IPS-11a (cell line): ENCODE results near the gene PDE4B.
"Not testable (repeated sequence)": the region's sequence is repeated elsewhere in the genome, so short reads cannot be mapped to it uniquely, and the experiment has no call there.

Source experiments
- H3K4me3 ChIP-seq: one replicate; pipeline ENCODE4 v1.5.1; 2013; ENCODE audit warnings: low read depth, low read length, control low read depth

The PDE4B gene

GRCh38 chr1:66402194-66402593 lies 609.5 kb downstream of the PDE4B start:
- no peak overlapping the region for H3K4me3 ChIP-seq

DNA sequence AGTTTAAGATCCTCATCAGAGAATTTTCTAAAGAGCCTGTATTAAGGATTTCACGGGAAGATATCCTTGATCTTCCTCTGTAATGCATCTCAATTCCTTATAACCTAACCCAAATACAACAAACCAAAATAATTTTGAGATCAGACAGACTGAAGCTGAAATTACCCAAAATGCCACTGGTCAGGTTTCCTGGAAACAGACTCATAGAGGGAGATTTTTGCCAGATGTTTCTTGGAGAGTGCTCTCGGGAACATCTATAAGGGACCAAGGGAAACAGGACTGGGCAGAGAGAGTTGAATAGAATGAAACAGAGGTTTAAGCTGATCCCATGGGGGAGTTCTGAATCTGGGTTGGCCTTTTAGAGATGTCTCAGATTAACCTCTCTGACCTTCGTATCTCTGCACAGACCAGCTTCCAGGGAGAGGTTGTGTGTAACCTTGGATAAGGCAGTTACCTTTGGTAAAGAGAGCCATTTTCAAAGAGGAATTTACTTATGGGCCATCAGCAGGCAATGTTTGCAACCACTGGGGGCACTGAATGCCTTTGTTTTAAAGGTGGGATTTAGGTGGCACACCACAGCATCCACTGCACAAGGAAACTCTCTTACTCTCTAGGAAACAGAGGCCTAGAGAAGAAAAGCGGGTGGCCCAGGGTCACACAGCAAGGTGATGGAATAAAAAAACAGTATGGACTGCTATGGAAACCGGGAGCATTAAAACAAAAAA lies 610.5 kb downstream of the PDE4B start:
- H3K4me3 ChIP-seq: no peak overlapping the region

- no peak overlapping the region for H3K4me3 ChIP-seq
These were observed 612.4 kb downstream of the PDE4B start for GRCh38 chr1:66405061-66405460.

DNA sequence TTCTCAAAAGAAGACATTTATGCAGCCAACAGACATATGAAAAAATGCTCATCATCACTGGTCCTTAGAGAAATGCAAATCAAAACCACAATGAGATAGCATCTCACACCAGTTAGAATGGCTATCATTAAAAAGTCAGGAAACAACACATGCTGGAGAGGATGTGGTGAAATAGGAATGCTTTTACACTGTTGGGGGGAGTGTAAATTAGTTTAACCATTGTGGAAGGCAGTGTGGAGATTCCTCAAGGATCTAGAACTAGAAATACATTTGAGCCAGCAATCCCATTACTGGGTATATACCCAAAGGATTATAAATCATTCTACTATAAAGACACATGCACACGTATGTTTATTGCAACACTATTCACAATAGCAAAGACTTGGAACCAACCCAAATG lies 618.8 kb downstream of the PDE4B start:
- H3K4me3 ChIP-seq: not testable (repeated sequence)

- H3K4me3 ChIP-seq: no peak overlapping the region
These were observed 620.0 kb downstream of the PDE4B start for GRCh38 chr1:66412704-66413103.

DNA sequence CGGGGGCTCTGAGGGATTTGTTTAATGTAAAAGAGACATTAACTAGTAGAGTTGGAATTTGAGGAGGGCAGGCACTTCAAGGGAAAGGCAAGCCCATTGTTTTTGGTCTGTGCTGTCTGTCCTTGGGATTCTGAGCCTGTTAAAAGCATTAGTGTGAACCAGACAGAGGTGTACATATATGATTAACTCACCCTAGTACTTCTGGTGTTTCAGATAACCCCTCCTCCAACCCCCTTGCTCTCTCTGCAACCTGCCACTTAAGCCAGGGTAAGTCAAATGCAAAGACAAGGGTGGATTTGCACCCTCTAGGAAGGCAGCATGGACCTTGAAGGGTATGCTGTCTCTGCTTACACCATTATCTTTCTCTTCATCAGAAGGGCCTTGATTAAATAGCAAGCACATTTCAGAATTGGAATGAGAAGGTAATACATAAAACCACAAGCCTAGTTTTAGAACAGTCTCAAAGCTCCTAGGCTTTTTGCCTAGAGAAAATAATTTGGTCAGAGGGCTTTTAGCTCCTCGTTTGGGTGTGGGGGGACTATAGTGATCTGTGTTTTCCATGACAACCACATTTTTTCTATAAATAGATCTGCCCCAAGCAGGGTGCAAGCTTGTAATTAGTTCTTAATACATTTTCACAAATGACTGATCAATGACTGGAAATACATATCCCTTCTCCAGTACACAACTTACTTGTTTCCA lies 620.6 kb downstream of the PDE4B start:
- H3K4me3 ChIP-seq: no peak overlapping the region

- H3K4me3 ChIP-seq: no peak overlapping the region
These were observed 621.1 kb downstream of the PDE4B start for GRCh38 chr1:66413838-66414175.

DNA sequence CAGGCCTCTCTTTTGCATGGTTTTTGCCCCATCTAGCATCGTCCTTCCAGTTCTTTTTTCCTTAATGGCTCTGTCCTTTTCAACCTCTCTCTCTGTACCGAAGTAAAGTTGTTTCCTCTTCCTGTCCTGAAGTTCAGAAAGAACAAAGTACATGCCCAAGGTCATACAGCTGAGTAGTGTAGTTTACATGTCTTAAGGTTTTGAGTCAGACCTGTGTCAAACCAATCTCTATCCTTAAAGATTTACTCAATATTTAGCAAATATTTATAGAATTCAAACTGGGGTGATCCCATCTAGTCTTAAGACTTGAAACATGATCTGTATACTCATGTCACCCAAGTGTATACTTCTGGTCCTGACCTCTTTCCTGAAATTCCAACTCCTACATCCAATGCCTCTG lies 622.6 kb downstream of the PDE4B start:
- no peak overlapping the region for H3K4me3 ChIP-seq

DNA sequence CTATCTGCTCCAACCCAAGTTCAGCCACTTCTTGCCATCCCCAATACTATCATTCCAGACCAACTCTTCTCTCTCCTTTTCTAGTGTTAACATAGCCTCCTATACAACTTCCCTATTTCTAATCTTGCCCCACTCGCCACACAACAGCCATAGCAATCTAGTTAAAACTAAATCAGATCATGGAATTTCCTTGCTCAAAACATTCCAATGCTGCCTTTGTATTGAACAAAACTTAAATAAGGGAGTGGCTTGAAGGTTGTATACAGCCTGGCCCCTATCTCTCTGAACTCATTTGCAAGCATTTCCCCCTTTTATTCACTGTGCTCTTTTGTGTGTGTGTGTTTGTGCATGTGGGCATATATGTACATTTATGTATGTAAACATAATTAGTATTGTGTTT lies 623.2 kb downstream of the PDE4B start:
- H3K4me3 ChIP-seq: no peak overlapping the region

DNA sequence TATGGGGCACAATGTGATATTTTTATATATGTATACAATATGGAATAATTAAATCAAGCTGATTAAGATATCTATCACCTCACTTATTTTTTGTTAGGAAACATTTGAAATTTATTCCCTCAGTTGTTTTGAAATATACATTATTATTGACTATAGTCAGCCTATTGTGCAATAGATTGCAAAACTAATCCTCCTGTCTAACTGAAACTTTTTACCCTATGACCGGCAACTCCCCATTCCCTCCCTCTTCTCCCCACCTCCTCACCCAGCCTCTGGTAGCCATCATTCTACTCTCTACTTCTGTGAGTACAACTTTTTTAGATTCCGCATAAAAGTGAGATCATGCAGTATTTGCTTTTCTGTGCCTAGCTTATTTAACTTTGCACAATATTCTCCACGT lies 623.6 kb downstream of the PDE4B start:
- H3K4me3 ChIP-seq: no peak overlapping the region

DNA sequence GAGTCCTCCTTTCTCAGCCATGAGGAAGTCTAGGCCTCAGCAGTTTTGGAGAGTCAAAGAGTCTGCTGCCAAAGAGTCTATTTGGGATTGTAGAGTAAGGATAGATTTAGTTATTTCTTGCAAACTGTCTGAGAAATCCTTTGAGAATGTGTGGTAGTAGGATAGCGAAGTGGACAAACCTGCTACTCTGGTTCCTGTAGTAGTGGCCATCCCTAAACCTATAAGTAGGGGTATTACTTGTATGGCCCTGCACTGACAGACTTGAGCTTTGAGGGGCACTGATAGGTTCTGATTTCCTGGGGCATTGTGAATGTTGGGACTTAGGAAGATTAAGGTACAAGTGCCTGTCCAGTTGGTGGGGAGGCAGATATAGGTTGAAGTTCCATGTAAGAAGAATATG lies 625.3 kb downstream of the PDE4B start:
- H3K4me3 ChIP-seq: no peak overlapping the region

GRCh38 chr1:66420171-66420570 lies 627.5 kb downstream of the PDE4B start:
- not testable (repeated sequence) for H3K4me3 ChIP-seq

- H3K4me3 ChIP-seq: not testable (repeated sequence)
These were observed 628.2 kb downstream of the PDE4B start for GRCh38 chr1:66420906-66421305.

DNA sequence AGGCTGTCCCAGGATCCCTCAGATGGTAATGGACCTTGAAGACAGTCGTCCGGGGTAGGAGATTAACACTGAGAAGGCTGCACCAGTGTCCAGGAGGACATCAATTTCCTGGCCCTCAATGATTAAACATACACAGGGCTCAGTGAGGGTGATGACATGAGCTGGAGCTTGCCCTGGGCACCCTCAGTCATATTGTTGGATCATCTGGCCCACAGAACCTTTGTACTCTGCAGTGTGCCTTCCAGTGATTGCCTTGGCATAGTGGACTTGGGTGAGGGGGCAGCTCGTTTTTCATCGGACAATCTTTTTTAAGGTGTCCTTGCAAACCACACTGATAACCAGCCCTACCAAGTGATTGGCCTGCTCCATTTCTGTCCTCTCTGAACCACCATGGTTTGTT lies 630.1 kb downstream of the PDE4B start:
- H3K4me3 ChIP-seq: no peak overlapping the region
